ENCODE measurements around the gene IDS.

Gene IDS

DNA sequence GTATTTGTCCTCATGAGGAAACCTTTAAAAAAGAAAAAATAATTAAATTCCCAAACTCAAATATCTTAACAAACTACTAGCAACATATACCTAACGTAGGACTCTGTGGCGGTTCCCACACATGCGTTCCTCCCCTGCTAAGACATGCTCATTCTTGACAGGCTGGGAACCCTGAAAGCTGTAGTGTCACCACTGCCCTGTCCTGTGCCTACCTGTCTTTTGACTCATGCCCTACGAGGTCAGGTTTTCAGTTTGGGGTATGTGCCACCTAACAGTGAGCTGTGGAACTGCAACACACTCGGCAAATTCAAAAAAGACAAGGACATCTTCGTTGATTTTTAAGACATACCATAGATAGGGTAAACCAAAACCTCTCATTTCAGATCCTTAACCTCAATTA, 17.8 kb downstream of the IDS start:
- ATAC-seq: peak; percentile 22; the same call in 1 of the 3 replicates

DNA sequence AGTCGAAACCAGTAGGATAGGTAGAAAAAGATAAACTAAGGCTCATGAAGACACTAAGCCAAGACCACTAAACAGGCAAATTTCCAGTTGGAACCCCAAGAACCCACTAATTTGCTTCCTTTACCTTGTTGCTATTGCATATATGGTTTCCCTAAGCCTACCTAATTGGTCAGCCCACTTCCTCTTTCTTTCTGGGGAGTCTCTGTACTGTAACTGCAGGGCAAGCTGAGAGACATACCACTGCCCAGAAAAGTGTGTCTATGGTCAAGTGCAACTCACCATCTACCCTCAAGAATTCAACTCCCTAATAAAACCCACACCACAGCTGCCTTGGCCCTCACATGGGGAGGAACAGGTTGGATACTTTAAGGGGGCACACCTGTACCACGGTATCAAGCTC, 28.6 kb downstream of the IDS start:
- no peak for ATAC-seq
- TF ChIP-seq, protein P1, sequence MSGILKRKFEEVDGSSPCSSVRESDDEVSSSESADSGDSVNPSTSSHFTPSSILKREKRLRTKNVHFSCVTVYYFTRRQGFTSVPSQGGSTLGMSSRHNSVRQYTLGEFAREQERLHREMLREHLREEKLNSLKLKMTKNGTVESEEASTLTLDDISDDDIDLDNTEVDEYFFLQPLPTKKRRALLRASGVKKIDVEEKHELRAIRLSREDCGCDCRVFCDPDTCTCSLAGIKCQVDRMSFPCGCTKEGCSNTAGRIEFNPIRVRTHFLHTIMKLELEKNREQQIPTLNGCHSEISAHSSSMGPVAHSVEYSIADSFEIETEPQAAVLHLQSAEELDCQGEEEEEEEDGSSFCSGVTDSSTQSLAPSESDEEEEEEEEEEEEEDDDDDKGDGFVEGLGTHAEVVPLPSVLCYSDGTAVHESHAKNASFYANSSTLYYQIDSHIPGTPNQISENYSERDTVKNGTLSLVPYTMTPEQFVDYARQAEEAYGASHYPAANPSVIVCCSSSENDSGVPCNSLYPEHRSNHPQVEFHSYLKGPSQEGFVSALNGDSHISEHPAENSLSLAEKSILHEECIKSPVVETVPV (CRISPR knock-in tag; IDR thresholded peaks at IDR 0.05): no peak
- TF ChIP-seq ZNF565 (CRISPR knock-in tag; conservative IDR thresholded peaks at IDR 0.05; ENCODE audit: low read depth): no peak
- TF ChIP-seq ZC3H10 (CRISPR knock-in tag; IDR thresholded peaks at IDR 0.05): no peak
- no peak for TF ChIP-seq BACH2 (CRISPR knock-in tag; IDR thresholded peaks at IDR 0.05; ENCODE audit: borderline replicate concordance)
- TF ChIP-seq, protein P2, sequence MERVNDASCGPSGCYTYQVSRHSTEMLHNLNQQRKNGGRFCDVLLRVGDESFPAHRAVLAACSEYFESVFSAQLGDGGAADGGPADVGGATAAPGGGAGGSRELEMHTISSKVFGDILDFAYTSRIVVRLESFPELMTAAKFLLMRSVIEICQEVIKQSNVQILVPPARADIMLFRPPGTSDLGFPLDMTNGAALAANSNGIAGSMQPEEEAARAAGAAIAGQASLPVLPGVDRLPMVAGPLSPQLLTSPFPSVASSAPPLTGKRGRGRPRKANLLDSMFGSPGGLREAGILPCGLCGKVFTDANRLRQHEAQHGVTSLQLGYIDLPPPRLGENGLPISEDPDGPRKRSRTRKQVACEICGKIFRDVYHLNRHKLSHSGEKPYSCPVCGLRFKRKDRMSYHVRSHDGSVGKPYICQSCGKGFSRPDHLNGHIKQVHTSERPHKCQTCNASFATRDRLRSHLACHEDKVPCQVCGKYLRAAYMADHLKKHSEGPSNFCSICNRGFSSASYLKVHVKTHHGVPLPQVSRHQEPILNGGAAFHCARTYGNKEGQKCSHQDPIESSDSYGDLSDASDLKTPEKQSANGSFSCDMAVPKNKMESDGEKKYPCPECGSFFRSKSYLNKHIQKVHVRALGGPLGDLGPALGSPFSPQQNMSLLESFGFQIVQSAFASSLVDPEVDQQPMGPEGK (CRISPR knock-in tag; IDR thresholded peaks at IDR 0.05; ENCODE audit: borderline replicate concordance): no peak
- TF ChIP-seq ISL1 (CRISPR knock-in tag; IDR thresholded peaks at IDR 0.05): no peak
- TF ChIP-seq GLIS3 (CRISPR knock-in tag; IDR thresholded peaks at IDR 0.05): no peak
- TF ChIP-seq ZFP30 (CRISPR knock-in tag; IDR thresholded peaks at IDR 0.05): no peak
- TF ChIP-seq, protein P3, sequence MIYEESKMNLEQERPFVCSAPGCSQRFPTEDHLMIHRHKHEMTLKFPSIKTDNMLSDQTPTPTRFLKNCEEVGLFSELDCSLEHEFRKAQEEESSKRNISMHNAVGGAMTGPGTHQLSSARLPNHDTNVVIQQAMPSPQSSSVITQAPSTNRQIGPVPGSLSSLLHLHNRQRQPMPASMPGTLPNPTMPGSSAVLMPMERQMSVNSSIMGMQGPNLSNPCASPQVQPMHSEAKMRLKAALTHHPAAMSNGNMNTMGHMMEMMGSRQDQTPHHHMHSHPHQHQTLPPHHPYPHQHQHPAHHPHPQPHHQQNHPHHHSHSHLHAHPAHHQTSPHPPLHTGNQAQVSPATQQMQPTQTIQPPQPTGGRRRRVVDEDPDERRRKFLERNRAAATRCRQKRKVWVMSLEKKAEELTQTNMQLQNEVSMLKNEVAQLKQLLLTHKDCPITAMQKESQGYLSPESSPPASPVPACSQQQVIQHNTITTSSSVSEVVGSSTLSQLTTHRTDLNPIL (CRISPR knock-in tag; IDR thresholded peaks at IDR 0.05; ENCODE audit: low read depth): no peak
- TF ChIP-seq ZNF70 (CRISPR knock-in tag; IDR thresholded peaks at IDR 0.05): no peak
- TF ChIP-seq, protein P4, sequence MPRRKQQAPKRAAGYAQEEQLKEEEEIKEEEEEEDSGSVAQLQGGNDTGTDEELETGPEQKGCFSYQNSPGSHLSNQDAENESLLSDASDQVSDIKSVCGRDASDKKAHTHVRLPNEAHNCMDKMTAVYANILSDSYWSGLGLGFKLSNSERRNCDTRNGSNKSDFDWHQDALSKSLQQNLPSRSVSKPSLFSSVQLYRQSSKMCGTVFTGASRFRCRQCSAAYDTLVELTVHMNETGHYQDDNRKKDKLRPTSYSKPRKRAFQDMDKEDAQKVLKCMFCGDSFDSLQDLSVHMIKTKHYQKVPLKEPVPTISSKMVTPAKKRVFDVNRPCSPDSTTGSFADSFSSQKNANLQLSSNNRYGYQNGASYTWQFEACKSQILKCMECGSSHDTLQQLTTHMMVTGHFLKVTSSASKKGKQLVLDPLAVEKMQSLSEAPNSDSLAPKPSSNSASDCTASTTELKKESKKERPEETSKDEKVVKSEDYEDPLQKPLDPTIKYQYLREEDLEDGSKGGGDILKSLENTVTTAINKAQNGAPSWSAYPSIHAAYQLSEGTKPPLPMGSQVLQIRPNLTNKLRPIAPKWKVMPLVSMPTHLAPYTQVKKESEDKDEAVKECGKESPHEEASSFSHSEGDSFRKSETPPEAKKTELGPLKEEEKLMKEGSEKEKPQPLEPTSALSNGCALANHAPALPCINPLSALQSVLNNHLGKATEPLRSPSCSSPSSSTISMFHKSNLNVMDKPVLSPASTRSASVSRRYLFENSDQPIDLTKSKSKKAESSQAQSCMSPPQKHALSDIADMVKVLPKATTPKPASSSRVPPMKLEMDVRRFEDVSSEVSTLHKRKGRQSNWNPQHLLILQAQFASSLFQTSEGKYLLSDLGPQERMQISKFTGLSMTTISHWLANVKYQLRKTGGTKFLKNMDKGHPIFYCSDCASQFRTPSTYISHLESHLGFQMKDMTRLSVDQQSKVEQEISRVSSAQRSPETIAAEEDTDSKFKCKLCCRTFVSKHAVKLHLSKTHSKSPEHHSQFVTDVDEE (CRISPR knock-in tag; IDR thresholded peaks at IDR 0.05): no peak
- no peak for TF ChIP-seq SNAI2 (CRISPR knock-in tag; IDR thresholded peaks at IDR 0.05)
- TF ChIP-seq RARB (CRISPR knock-in tag; IDR thresholded peaks at IDR 0.05): no peak
- TF ChIP-seq TCF4 (CRISPR knock-in tag; IDR thresholded peaks at IDR 0.05; ENCODE audit: borderline replicate concordance): no peak
- TF ChIP-seq, protein P5, sequence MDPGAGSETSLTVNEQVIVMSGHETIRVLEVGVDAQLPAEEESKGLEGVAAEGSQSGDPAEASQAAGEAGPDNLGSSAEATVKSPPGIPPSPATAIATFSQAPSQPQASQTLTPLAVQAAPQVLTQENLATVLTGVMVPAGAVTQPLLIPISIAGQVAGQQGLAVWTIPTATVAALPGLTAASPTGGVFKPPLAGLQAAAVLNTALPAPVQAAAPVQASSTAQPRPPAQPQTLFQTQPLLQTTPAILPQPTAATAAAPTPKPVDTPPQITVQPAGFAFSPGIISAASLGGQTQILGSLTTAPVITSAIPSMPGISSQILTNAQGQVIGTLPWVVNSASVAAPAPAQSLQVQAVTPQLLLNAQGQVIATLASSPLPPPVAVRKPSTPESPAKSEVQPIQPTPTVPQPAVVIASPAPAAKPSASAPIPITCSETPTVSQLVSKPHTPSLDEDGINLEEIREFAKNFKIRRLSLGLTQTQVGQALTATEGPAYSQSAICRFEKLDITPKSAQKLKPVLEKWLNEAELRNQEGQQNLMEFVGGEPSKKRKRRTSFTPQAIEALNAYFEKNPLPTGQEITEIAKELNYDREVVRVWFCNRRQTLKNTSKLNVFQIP (CRISPR knock-in tag; IDR thresholded peaks at IDR 0.05; ENCODE audit: borderline replicate concordance, low read depth): no peak
- no peak for TF ChIP-seq TOX (CRISPR knock-in tag; IDR thresholded peaks at IDR 0.05; ENCODE audit: borderline replicate concordance)
- TF ChIP-seq ZNF8 (CRISPR knock-in tag; IDR thresholded peaks at IDR 0.05): no peak
- no peak for TF ChIP-seq ARNTL (CRISPR knock-in tag; IDR thresholded peaks at IDR 0.05; ENCODE audit: borderline replicate concordance, low read depth)
- TF ChIP-seq CSDC2 (CRISPR knock-in tag; IDR thresholded peaks at IDR 0.05): no peak
- no peak for TF ChIP-seq OSR1 (CRISPR knock-in tag; IDR thresholded peaks at IDR 0.05)

More for the DNA sequence above, 17.8 kb downstream of the IDS start:
- TF ChIP-seq ZFP3 (CRISPR knock-in tag; IDR thresholded peaks at IDR 0.05) (no peak), TOX (CRISPR knock-in tag; IDR thresholded peaks at IDR 0.05; ENCODE audit: borderline replicate concordance) (no peak), GLIS3 (CRISPR knock-in tag; IDR thresholded peaks at IDR 0.05) (no peak)

DNA sequence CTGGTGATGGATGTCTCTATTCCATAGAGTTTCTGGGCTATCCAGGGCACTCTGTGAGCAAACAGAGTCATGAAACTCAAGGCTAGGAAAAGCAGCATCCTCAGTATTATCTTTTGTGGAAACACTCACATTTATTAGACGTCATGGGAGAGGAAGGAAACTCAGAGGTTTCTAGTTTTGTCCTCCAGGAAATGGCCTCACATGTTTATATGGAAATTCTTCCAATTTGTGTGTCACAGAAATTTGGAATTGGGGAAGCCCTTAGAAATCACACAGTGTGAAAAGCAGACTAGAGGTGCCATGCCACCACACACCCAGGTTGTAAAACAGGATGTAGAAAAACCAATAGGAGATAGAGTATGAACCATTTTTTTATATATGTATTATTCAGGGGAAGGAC, 31.1 kb downstream of the IDS start:
- ATAC-seq: no peak
- TF ChIP-seq RARB (CRISPR knock-in tag; IDR thresholded peaks at IDR 0.05): no peak
- no peak for TF ChIP-seq PPARA (CRISPR knock-in tag; IDR thresholded peaks at IDR 0.05; ENCODE audit: borderline replicate concordance)
- no peak for TF ChIP-seq SNAI2 (CRISPR knock-in tag; IDR thresholded peaks at IDR 0.05)
- no peak for TF ChIP-seq ESRRG (CRISPR knock-in tag; IDR thresholded peaks at IDR 0.05)
